ENCODE data around the gene GRM8.

GRM8 gene

GRCh38 chr7:126436213-126436868 lies 816.4 kb downstream of the GRM8 start:
- DNase-seq (ENCODE audit: low spot score): no peak

GRCh38 chr7:126426652-126427051 lies 826.1 kb downstream of the GRM8 start:
- DNase-seq (ENCODE audit: low spot score): no peak

- no peak for DNase-seq (ENCODE audit: low spot score)
Observed at GRCh38 chr7:126424985-126425384, 827.8 kb downstream of the GRM8 start.

DNA sequence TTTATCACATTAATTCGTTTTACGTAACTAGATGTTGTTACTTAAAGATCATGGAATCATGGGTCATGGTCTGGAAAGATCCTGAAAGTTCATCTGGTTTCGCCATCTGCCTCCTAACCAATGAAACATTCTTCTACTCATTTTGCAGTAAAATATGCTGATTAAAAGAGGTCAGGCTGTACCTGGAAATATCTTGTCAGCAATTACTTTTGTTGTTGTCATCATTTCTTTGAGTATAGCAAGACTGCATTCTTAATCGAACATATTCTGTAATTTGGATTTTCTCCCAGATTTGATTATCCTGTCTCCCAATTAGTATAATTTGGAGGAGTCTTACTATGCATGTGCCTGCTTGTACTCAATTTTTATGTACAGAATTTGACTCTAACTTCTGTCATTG lies 833.7 kb downstream of the GRM8 start:
- DNase-seq (ENCODE audit: low spot score): no peak

GRCh38 chr7:126411821-126412383 lies 840.8 kb downstream of the GRM8 start:
- no peak for DNase-seq (ENCODE audit: low spot score)

- no peak for DNase-seq (ENCODE audit: low spot score)
Observed at GRCh38 chr7:126411032-126411820, 841.5 kb downstream of the GRM8 start.

- no peak for DNase-seq (ENCODE audit: low spot score)
Observed at GRCh38 chr7:126403040-126403439, 849.7 kb downstream of the GRM8 start.

DNA sequence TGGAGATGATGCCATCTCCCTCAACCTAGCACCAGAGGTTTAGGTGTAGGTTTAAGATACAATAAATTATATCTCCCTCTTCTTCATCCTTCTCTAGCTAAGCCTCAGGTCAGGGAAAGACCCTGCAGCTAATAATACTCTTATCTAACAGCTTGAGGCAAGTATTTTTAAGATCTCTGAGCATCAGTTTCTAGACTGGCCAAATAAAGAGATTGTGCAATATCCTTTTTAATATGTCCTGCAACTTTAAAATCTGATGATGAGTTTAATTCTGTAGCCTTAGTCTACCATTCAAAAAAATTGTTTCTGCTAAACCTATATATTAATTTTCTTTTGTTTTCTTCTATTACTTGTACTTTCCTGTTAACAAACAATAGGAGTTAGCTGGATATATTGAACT lies 850.8 kb downstream of the GRM8 start:
- DNase-seq (ENCODE audit: low spot score): no peak

DNA sequence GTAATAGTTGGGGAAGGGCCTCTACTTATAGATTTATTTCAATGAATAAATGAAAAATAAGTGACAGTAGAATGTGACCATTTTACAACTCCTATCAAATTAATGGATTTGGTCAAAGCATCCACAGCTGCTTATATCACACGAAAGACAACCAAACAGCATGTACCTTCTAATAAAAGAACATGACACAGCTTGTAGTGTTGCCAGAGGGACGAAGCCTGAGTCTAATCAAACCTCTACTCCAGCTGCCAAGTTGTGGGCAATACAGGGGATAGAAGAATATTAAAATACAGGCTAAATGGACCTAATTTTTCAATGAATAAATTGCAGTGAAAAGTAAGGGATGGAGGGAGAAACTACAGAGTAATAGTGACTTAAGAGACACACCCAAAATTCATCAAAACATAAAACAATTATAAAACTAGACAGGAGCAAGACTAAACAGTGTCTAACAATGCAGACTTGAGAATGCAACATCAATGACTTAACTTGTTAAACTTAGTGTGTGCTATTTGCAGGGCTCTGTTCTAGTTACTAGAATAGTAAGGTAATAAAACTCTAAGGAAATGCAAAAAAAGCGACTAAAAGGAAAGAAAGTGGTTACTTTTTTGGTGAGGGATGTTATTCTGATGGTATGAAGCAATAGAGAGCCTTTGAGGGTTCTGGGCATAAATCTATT lies 853.8 kb downstream of the GRM8 start:
- DNase-seq (ENCODE audit: low spot score): no peak

- no peak for DNase-seq (ENCODE audit: low spot score)
Observed at GRCh38 chr7:126398285-126398684, 854.5 kb downstream of the GRM8 start.

GRCh38 chr7:126394406-126394805 lies 858.3 kb downstream of the GRM8 start:
- DNase-seq (ENCODE audit: low spot score): no peak

All from globus pallidus (tissue), 1 donor.